ENCODE results near the gene RNF212.

DNA sequence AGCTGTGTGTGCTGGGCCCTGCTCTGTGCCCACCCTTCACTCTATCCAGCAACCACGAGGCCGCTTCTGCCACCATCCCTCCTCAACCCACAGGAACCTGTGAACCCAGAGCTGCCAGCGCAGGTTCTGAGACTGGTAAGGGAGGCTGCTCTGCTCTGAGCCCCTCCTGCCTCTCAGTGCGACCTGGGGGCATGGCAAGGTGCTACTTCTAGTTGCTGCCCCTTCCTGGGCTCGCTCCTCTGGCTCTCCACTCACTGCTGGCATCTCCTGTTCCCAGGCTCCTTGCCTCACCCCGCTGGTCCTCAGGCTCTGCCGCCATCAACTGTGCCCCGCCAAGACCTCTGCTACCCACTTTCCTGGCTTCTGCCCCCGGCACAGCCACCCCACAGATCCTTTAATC, 39.3 kb downstream of the RNF212 start:
- TF ChIP-seq, protein P1, sequence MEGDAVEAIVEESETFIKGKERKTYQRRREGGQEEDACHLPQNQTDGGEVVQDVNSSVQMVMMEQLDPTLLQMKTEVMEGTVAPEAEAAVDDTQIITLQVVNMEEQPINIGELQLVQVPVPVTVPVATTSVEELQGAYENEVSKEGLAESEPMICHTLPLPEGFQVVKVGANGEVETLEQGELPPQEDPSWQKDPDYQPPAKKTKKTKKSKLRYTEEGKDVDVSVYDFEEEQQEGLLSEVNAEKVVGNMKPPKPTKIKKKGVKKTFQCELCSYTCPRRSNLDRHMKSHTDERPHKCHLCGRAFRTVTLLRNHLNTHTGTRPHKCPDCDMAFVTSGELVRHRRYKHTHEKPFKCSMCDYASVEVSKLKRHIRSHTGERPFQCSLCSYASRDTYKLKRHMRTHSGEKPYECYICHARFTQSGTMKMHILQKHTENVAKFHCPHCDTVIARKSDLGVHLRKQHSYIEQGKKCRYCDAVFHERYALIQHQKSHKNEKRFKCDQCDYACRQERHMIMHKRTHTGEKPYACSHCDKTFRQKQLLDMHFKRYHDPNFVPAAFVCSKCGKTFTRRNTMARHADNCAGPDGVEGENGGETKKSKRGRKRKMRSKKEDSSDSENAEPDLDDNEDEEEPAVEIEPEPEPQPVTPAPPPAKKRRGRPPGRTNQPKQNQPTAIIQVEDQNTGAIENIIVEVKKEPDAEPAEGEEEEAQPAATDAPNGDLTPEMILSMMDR (conservative IDR thresholded peaks at IDR 0.05; ENCODE audit: low read length) = no peak
- no peak for TF ChIP-seq EZH2phosphoT487 (IDR thresholded peaks at IDR 0.05; ENCODE audit: borderline replicate concordance)
